NCI-H460 (cell line): ENCODE results near the gene HS6ST1. TPM values are rescaled to one million over a fixed set of nuclear protein-coding genes. Genes with fewer than 3 reads are reported as not detected.

Experiments used
- DNase-seq: peaks from one replicate; pipeline ENCODE4 v3.0.0-alpha.2; 2016; ENCODE audit warnings: low read depth; ENCODE audit errors: extremely low read depth
- total RNA-seq: library from RNA; depleted of rRNA; stranded (reverse); fragments of >200 nt; shearing (Covaris generic); gene quantifications from 2 replicates; pipeline ENCODE4 v1.2.3, GENCODE V29; 2014

Gene HS6ST1
- total RNA-seq, 1 experiment from 2014 or later, result 15.6 TPM

- no peak for DNase-seq
Observed at GRCh38 chr2:128348701-128349100, 30.0 kb upstream of the HS6ST1 start.

- DNase-seq, result no peak
Observed at GRCh38 chr2:128347701-128348539, 29.3 kb upstream of the HS6ST1 start.

- DNase-seq, result no peak
Observed at GRCh38 chr2:128347171-128347558, 28.5 kb upstream of the HS6ST1 start.

GRCh38 chr2:128346291-128347170 is 27.9 kb upstream of the HS6ST1 start:
- no peak for DNase-seq

- DNase-seq, result no peak
Observed at GRCh38 chr2:128345436-128346165, 26.9 kb upstream of the HS6ST1 start.

GRCh38 chr2:128344101-128344500 is 25.4 kb upstream of the HS6ST1 start:
- no peak for DNase-seq

GRCh38 chr2:128343459-128343858 is 24.8 kb upstream of the HS6ST1 start:
- no peak for DNase-seq

- no peak for DNase-seq
Observed at GRCh38 chr2:128342550-128342949, 23.9 kb upstream of the HS6ST1 start.

- DNase-seq, result no peak
Observed at GRCh38 chr2:128341621-128342020, 23.0 kb upstream of the HS6ST1 start.

GRCh38 chr2:128332091-128332634 is 13.5 kb upstream of the HS6ST1 start:
- DNase-seq, result no peak

- DNase-seq, result no peak
Observed at GRCh38 chr2:128330583-128330982, 11.9 kb upstream of the HS6ST1 start.

- DNase-seq, result no peak
Observed at GRCh38 chr2:128329607-128330006, 10.9 kb upstream of the HS6ST1 start.

- no peak for DNase-seq
Observed at GRCh38 chr2:128327180-128327964, 8.7 kb upstream of the HS6ST1 start.

- DNase-seq, result no peak
Observed at GRCh38 chr2:128326346-128326745, 7.7 kb upstream of the HS6ST1 start.

GRCh38 chr2:128325611-128326181 is 7.0 kb upstream of the HS6ST1 start:
- no peak for DNase-seq

GRCh38 chr2:128324897-128325410 is 6.3 kb upstream of the HS6ST1 start:
- no peak for DNase-seq

- no peak for DNase-seq
Observed at GRCh38 chr2:128324008-128324896, 5.6 kb upstream of the HS6ST1 start.

- no peak for DNase-seq
Observed at GRCh38 chr2:128323555-128323931, 4.9 kb upstream of the HS6ST1 start.
